ENCODE results near the gene UIMC1.

- TF ChIP-seq CTCF (IDR thresholded peaks at IDR 0.05 in 2 of 3, conservative IDR thresholded peaks at IDR 0.05 in 1 of 3; ENCODE audit: borderline replicate concordance in 1 of 3, insufficient read depth in 1 of 3, low read depth in 2 of 3, low read length in 2 of 3) (no peak), SIN3A (IDR thresholded peaks at IDR 0.05; ENCODE audit: low read depth) (no peak), EZH2 (IDR thresholded peaks at IDR 0.05) (no peak), POLR2AphosphoS5 (IDR thresholded peaks at IDR 0.05; ENCODE audit: low read depth, low read length) (no peak), YY1 (IDR thresholded peaks at IDR 0.05; ENCODE audit: extremely low read depth, insufficient replicate concordance, low read depth, low read length) (no peak), ZNF274 (IDR thresholded peaks at IDR 0.05; ENCODE audit: low read depth, low read length) (no peak), POLR2A (IDR thresholded peaks at IDR 0.05; ENCODE audit: borderline replicate concordance, extremely low read depth, insufficient read depth, insufficient read length) (no peak), EGR1 (IDR thresholded peaks at IDR 0.05; ENCODE audit: low read depth) (no peak), REST (IDR thresholded peaks at IDR 0.05; ENCODE audit: low read depth) (no peak), JUND (IDR thresholded peaks at IDR 0.05) (no peak), RAD21 (IDR thresholded peaks at IDR 0.05; ENCODE audit: low read depth) (no peak), CBX3 (IDR thresholded peaks at IDR 0.05; ENCODE audit: low read depth) (no peak), TCF7L2 (IDR thresholded peaks at IDR 0.05; ENCODE audit: borderline replicate concordance, extremely low read depth, insufficient read depth, insufficient read length) (no peak)
Observed at GRCh38 chr5:176918613-176919012, 88.0 kb downstream of the UIMC1 start.

Measured in HCT116 (cell line).